Measurements from ENCODE around the gene TFCP2.

TFCP2 gene

DNA sequence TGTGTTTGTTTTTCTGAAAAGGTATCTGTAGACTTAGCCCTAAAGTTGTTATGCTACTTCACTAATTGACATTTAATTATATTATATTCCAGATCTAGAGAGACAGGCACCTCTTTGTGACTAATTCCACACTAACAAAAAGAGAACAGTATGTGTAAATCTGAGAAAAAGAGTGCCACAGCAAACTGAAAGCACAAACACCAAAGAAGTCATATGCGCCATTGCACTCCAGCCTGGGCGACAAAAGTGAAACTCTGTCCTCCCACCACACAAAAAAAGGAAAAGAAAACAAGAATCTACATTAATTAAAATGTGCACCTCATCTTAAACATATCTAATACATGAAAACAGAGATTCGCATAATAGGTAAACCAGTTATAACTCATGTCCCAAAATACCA lies 85.1 kb downstream of the TFCP2 start (continued):
- TF ChIP-seq, protein P1, sequence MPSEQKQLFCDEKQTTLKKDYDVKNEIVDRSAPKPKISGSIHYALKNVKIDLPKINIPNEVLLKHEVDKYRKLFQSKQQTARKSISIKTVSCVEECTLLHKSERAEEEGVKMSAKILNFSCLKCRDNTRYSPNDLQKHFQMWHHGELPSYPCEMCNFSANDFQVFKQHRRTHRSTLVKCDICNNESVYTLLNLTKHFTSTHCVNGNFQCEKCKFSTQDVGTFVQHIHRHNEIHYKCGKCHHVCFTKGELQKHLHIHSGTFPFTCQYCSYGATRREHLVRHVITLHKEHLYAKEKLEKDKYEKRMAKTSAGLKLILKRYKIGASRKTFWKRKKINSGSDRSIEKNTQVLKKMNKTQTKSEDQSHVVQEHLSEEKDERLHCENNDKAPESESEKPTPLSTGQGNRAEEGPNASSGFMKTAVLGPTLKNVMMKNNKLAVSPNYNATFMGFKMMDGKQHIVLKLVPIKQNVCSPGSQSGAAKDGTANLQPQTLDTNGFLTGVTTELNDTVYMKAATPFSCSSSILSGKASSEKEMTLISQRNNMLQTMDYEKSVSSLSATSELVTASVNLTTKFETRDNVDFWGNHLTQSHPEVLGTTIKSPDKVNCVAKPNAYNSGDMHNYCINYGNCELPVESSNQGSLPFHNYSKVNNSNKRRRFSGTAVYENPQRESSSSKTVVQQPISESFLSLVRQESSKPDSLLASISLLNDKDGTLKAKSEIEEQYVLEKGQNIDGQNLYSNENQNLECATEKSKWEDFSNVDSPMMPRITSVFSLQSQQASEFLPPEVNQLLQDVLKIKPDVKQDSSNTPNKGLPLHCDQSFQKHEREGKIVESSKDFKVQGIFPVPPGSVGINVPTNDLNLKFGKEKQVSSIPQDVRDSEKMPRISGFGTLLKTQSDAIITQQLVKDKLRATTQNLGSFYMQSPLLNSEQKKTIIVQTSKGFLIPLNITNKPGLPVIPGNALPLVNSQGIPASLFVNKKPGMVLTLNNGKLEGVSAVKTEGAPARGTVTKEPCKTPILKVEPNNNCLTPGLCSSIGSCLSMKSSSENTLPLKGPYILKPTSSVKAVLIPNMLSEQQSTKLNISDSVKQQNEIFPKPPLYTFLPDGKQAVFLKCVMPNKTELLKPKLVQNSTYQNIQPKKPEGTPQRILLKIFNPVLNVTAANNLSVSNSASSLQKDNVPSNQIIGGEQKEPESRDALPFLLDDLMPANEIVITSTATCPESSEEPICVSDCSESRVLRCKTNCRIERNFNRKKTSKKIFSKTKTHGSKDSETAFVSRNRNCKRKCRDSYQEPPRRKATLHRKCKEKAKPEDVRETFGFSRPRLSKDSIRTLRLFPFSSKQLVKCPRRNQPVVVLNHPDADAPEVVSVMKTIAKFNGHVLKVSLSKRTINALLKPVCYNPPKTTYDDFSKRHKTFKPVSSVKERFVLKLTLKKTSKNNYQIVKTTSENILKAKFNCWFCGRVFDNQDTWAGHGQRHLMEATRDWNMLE (tag by site-specific recombination; conservative IDR thresholded peaks at IDR 0.05; ENCODE audit: low read depth), result no peak

DNA sequence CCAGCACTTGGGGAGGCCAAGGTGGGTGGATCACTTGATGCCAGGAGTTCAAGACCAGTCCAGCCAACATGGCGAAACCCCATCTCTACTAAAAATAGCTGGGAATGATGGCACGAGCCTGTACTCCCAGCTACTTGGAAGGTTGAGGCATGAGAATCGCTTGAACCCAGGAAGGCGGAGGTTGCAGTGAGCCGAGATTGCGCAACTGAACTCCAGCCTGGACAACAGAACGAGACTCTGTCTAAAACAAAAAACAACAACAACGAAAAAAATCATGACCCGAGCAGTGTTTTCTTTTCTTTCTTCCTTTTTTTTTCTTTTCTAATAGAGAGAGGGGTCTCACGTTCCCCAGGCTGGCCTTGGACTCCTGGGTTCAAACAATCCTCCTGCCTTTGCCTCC lies 86.0 kb downstream of the TFCP2 start:
- H3K27ac ChIP-seq (ENCODE audit: extremely low read depth, low read depth, low read length), result no peak overlapping the region
- no peak overlapping the region for H3K4me3 ChIP-seq (ENCODE audit: low read depth, low read length)
- no peaks in the 10 kb centered on the region for H3K4me1 ChIP-seq (ENCODE audit: control insufficient read depth, insufficient read depth, low read length)
- H3K36me3 ChIP-seq (ENCODE audit: control insufficient read depth in 2 of 2, insufficient read depth in 1 of 2, low read length in 2 of 2), result peaks cover 8 to 11% of the 10 kb centered on the region in 2 experiments; a peak in 2 of 3 replicates
- TF ChIP-seq ZNF23 (tag by site-specific recombination; IDR thresholded peaks at IDR 0.05; ENCODE audit: borderline replicate concordance) (no peak), ZNF133 (tag by site-specific recombination; IDR thresholded peaks at IDR 0.05) (no peak), ZNF155 (tag by site-specific recombination; IDR thresholded peaks at IDR 0.05) (no peak), HOXC10 (CRISPR knock-in tag; IDR thresholded peaks at IDR 0.05) (no peak), ZSCAN30 (tag by site-specific recombination; IDR thresholded peaks at IDR 0.05) (no peak), ZNF677 (tag by site-specific recombination; IDR thresholded peaks at IDR 0.05) (no peak), ZNF571 (tag by site-specific recombination; IDR thresholded peaks at IDR 0.05) (no peak), GLIS1 (tag by site-specific recombination; IDR thresholded peaks at IDR 0.05) (no peak)
- TF ChIP-seq, protein P2, sequence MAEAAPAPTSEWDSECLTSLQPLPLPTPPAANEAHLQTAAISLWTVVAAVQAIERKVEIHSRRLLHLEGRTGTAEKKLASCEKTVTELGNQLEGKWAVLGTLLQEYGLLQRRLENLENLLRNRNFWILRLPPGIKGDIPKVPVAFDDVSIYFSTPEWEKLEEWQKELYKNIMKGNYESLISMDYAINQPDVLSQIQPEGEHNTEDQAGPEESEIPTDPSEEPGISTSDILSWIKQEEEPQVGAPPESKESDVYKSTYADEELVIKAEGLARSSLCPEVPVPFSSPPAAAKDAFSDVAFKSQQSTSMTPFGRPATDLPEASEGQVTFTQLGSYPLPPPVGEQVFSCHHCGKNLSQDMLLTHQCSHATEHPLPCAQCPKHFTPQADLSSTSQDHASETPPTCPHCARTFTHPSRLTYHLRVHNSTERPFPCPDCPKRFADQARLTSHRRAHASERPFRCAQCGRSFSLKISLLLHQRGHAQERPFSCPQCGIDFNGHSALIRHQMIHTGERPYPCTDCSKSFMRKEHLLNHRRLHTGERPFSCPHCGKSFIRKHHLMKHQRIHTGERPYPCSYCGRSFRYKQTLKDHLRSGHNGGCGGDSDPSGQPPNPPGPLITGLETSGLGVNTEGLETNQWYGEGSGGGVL (tag by site-specific recombination; IDR thresholded peaks at IDR 0.05), result no peak
- TF ChIP-seq, protein P3, sequence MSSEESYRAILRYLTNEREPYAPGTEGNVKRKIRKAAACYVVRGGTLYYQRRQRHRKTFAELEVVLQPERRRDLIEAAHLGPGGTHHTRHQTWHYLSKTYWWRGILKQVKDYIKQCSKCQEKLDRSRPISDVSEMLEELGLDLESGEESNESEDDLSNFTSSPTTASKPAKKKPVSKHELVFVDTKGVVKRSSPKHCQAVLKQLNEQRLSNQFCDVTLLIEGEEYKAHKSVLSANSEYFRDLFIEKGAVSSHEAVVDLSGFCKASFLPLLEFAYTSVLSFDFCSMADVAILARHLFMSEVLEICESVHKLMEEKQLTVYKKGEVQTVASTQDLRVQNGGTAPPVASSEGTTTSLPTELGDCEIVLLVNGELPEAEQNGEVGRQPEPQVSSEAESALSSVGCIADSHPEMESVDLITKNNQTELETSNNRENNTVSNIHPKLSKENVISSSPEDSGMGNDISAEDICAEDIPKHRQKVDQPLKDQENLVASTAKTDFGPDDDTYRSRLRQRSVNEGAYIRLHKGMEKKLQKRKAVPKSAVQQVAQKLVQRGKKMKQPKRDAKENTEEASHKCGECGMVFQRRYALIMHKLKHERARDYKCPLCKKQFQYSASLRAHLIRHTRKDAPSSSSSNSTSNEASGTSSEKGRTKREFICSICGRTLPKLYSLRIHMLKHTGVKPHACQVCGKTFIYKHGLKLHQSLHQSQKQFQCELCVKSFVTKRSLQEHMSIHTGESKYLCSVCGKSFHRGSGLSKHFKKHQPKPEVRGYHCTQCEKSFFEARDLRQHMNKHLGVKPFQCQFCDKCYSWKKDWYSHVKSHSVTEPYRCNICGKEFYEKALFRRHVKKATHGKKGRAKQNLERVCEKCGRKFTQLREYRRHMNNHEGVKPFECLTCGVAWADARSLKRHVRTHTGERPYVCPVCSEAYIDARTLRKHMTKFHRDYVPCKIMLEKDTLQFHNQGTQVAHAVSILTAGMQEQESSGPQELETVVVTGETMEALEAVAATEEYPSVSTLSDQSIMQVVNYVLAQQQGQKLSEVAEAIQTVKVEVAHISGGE (tag by site-specific recombination; conservative IDR thresholded peaks at IDR 0.05; ENCODE audit: low read depth), result no peak
- ChIA-PET POLR2A (no interaction called here), CTCF (interaction anchor here (0.7 kb wide), 1 partner anchor 136 kb away, joined by 3 read pairs; no protein-coding TSS in a partner anchor)
- H3K9me3 ChIP-seq (ENCODE audit: control insufficient read depth, insufficient read depth, low read depth, low read length), result no peaks in the 10 kb centered on the region

DNA sequence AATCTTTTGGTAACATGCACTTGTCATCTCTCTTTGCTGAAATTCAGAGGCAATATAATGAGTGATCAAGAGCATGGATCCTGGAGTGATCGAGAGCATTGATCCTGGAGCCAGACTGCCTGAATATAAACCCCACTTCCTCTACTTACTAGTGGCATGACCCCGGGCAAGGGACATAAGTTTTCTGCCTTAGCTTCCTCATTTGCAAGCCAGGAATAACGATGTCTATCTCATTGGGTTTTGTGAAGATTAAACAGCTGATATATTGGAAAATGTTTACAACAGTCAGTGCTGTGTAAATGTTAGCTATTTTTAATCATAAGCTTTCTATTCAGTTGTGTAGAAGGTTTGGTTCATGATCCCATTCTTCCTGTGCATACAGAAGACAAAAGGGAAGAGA lies 87.2 kb downstream of the TFCP2 start:
- no peak overlapping the region for H3K27ac ChIP-seq (ENCODE audit: extremely low read depth, low read depth, low read length)
- CTCF ChIA-PET, result interaction anchor here (1.2 kb wide), 1 partner anchor 153 kb away, joined by 3 read pairs; the partner anchor contains the start of gene DAZAP2
- H3K9me3 ChIP-seq (ENCODE audit: control insufficient read depth, insufficient read depth, low read depth, low read length), result no peaks in the 10 kb centered on the region
- H3K4me3 ChIP-seq (ENCODE audit: low read depth, low read length), result no peak overlapping the region
- POLR2A ChIA-PET, result no interaction called here
- peaks cover 0 to under 1% of the 10 kb centered on the region in 2 experiments; a peak in 2 of 3 replicates for H3K36me3 ChIP-seq (ENCODE audit: control insufficient read depth in 2 of 2, insufficient read depth in 1 of 2, low read length in 2 of 2)
- no peaks in the 10 kb centered on the region for H3K4me1 ChIP-seq (ENCODE audit: control insufficient read depth, insufficient read depth, low read length)
- TF ChIP-seq SETDB1 (IDR thresholded peaks at IDR 0.05; ENCODE audit: insufficient read length, low read length) (no peak), ZSCAN16 (tag by site-specific recombination; IDR thresholded peaks at IDR 0.05) (no peak), ZNF146 (tag by site-specific recombination; IDR thresholded peaks at IDR 0.05) (no peak), GFI1B (tag by site-specific recombination; IDR thresholded peaks at IDR 0.05) (no peak), SP7 (tag by site-specific recombination; IDR thresholded peaks at IDR 0.05) (no peak), ZNF48 (tag by site-specific recombination; IDR thresholded peaks at IDR 0.05) (no peak), ZNF76 (tag by site-specific recombination; IDR thresholded peaks at IDR 0.05; ENCODE audit: borderline replicate concordance, low read depth) (no peak), ZNF433 (tag by site-specific recombination; IDR thresholded peaks at IDR 0.05; ENCODE audit: low read depth) (no peak), HOXC10 (CRISPR knock-in tag; IDR thresholded peaks at IDR 0.05) (no peak)
- TF ChIP-seq, protein P4, sequence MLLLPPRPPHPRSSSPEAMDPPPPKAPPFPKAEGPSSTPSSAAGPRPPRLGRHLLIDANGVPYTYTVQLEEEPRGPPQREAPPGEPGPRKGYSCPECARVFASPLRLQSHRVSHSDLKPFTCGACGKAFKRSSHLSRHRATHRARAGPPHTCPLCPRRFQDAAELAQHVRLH (tag by site-specific recombination; IDR thresholded peaks at IDR 0.05), result no peak
- TF ChIP-seq, protein P5, sequence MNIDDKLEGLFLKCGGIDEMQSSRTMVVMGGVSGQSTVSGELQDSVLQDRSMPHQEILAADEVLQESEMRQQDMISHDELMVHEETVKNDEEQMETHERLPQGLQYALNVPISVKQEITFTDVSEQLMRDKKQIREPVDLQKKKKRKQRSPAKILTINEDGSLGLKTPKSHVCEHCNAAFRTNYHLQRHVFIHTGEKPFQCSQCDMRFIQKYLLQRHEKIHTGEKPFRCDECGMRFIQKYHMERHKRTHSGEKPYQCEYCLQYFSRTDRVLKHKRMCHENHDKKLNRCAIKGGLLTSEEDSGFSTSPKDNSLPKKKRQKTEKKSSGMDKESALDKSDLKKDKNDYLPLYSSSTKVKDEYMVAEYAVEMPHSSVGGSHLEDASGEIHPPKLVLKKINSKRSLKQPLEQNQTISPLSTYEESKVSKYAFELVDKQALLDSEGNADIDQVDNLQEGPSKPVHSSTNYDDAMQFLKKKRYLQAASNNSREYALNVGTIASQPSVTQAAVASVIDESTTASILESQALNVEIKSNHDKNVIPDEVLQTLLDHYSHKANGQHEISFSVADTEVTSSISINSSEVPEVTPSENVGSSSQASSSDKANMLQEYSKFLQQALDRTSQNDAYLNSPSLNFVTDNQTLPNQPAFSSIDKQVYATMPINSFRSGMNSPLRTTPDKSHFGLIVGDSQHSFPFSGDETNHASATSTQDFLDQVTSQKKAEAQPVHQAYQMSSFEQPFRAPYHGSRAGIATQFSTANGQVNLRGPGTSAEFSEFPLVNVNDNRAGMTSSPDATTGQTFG (tag by site-specific recombination; IDR thresholded peaks at IDR 0.05; ENCODE audit: borderline replicate concordance), result no peak
